HG02798 (cell line): ENCODE data around the gene IFIT1.
"Not testable (repeated sequence)": the region's sequence is repeated elsewhere in the genome, so short reads cannot be mapped to it uniquely, and the experiment has no call there.

ENCODE experiments used
- ATAC-seq: cut with Tn5 transposase; IDR thresholded peaks from one replicate; pipeline ENCODE4 v1.9.1; 2021; ENCODE audit warnings: mild to moderate bottlenecking; ENCODE audit not compliant: unreplicated experiment, poor library complexity

IFIT1 gene

GRCh38 chr10:89426230-89426868 is 33.9 kb downstream of the IFIT1 start:
- ATAC-seq, result no peak

GRCh38 chr10:89427629-89428028 is 35.2 kb downstream of the IFIT1 start:
- ATAC-seq, result no peak

DNA sequence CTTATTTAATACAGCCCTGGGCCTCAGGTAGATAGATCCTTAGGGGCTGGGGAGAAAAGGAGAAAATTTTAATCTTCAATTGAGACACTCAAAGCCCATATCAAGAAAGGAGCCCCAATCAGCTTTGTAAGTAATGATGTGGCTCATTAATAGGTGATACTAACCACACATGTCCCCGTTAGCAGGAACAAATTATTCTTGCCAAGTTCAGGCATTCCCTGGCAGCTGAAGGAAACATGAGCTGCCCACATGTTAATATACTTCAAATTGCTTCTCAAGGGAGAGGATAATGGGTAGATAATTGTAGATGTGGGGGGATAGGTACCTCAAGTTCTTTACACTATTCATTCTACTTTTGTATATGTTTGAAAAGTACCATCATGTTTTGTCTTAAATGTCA is 36.5 kb downstream of the IFIT1 start:
- ATAC-seq, result no peak

DNA sequence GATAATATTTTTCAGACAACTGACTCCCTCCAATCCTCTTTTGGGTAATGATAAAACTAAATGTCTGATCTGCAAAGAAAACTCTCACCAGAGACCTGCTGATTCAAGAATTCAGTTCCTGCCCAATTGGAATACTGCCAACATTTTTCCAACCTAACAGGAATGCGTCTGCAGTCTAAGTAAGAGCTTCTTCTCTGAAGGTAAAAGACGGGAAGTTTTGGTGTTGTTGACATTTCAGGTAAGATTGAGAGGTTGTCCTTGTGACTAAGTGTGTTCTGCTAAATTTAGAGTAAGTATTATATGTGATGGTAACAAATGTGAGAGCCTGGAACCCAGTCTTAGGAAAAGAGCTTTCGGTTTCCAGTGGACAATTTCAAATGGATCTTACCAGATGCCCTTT is 39.6 kb downstream of the IFIT1 start:
- ATAC-seq, result no peak

- ATAC-seq, result no peak
These were observed 46.1 kb downstream of the IFIT1 start for GRCh38 chr10:89438525-89438924.

DNA sequence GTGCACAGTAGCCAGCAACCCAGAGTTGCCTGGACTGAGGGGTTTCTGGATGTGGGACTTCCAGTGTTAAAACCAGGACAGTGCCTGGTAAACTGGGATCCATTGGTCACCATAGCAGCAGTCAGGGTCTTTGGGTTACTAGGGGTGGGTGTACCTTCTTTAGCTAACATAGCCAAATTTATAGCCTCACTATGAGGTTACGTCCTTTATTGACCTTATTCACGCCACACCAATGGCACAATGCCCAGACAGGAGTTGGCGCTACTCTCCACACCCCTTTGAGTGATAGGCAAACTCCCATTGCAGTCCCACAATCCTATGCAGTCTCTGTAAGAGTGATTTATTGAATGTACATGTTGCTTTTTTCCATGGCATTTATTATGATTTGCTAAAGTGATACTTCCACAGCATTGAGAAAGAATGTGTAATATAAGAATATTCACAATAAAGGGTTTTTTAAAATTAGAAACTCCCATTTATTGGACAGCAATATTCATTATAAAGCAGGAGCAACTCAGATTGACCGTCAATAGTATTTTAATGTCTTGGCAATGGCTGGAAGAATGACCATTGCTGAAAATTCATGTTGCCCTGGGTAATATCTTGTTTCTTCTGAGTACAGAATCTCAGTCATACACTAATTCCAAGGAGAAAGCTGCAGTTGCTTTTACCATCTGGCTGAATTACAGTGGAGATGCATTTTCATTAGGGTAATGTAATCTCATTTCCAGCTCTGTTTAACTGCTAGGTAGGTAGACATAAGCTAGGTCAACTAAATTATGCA is 48.0 kb downstream of the IFIT1 start:
- no peak for ATAC-seq

- ATAC-seq, result no peak
These were observed 49.9 kb downstream of the IFIT1 start for GRCh38 chr10:89442289-89442688.

DNA sequence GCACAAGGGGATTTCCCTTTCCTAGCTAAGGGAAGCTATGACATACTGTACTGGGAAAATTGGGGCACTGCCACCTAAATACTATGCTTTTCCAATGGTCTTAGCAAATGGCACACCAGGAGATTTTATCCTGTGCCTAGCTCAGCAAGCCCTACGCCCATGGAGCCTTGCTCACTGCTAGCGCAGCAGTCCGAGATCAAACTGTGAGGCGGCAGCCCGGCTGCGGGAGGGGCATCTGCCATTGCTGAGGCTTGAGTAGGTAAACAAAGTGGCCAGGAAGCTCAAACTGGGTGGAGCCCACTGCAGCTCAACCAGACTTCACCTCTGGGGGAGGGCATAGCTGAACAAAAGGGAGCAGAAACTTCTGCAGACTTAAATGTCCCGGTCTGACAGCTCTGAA is 52.4 kb downstream of the IFIT1 start:
- ATAC-seq, result not testable (repeated sequence)

GRCh38 chr10:89450901-89451300 is 58.5 kb downstream of the IFIT1 start:
- ATAC-seq, result no peak

- ATAC-seq, result no peak
These were observed 59.8 kb downstream of the IFIT1 start for GRCh38 chr10:89452193-89452592.

- ATAC-seq, result no peak
These were observed 62.3 kb downstream of the IFIT1 start for GRCh38 chr10:89454561-89455347.
